ENCODE data around the gene CD99. TPM values are rescaled to one million over a fixed set of nuclear protein-coding genes. Genes with fewer than 3 reads are reported as not detected.

The CD99 gene
- total RNA-seq, 2 experiments from 2014 or later: 169 to 216 TPM

DNA sequence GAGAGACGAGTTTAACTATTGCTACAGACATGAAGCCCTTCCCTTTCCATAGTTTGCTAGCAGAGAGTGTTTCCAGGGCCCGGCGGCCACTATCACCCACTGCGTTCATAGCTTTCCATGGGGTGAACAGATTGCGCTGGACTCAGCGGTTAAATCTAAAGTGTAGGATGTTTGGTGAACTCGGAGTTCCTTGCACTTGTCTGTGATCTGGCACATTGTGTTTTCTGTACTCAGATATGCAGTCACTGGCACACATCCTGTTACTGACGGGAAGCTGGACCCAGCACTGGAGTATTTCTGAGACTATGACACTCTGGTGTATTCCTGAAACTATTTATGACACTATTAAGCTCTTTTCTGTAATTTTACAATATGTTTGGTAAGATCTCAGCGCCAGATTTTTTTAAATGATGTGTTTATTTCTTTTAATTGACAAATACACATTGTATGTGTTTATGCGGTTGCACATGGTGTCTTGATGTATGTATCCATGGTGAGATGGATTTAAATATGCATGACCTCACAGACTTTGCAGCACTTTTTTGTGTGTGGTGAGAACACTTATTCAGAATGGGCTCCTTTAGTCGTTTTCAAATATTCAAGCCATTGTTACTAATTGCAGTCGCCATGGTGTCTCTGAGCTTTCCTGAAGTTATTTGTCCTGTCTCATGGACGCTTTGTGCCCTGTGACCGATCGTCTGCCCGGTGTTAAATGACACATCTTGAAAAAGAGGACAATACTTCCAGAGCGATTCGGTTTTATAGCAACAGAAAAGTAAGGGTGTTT, 14.1 kb downstream of the CD99 start:
- H3K36me3 Mint-ChIP-seq (ENCODE audit: low read depth): peaks cover 53% of the 10 kb centered on the region
- ChIA-PET CTCF (no interaction called here), POLR2A (no interaction called here)
- peak overlapping the region; percentile 69 for H3K27ac Mint-ChIP-seq
- H3K9me3 Mint-ChIP-seq (ENCODE audit: low read depth): peaks cover 4% of the 10 kb centered on the region
- H3K4me3 Mint-ChIP-seq: peak overlapping the region; percentile 40
- intact Hi-C loops (cut with DNase I, micrococcal nuclease): loop anchor here in 1 of 2 experiments (5.0 kb wide), 1 partner anchor 262 kb away; no protein-coding TSS in a partner anchor
- ATAC-seq: no peak
- no peaks in the 10 kb centered on the region for H3K27me3 Mint-ChIP-seq
- H3K4me1 Mint-ChIP-seq: peaks cover 96% of the 10 kb centered on the region
- no peak for DNase-seq

DNA sequence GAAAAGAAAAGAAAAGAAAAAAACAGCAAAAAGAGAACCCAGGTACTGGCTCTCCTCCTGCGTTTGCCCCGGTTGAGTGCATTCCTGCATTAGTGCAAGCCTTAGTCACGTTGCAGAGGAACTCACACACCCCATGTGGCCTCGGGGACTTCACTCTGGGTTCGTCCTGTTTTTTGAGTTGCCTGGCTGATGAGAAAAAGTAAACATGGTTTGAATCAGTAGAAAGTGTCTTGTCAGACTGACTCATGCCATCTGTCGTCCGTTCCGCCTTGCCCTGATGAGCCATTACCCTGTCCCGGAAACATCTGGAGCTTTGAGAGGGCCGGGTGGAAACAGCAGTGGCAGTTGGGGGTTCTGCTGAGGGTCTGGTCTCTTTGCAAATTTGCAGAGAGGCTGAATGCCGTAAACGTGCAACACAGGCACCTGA, 16.3 kb downstream of the CD99 start:
- intact Hi-C loops (cut with DNase I, micrococcal nuclease): loop anchor here (2.0 to 5.0 kb wide), 2 partner anchors 77 to 260 kb away; no protein-coding TSS in a partner anchor
- peak overlapping the region; percentile 22 for H3K4me3 Mint-ChIP-seq
- CTCF ChIA-PET: no interaction called here

DNA sequence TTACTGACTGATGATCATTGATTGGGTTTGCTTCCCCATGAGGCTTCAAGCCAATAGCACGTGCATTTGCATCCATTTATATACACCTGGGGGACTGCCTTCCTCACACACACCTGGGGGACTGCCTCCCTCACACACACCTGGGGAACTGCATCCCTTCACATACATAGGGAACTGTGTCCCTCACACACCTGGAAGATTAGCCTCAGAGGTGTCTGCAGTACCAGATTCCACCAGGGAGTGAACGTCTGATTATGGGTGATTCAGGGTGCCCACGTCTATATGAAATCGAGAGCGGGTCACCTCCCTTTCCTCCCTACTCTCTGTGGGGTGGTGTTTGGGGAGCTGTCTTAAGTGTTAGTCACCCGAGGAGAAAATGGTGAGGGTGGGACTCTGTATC, 16.9 kb downstream of the CD99 start:
- Mint-ChIP-seq H3K27me3 (no peaks in the 10 kb centered on the region), H3K9me3 (ENCODE audit: low read depth) (no peaks in the 10 kb centered on the region), H3K36me3 (ENCODE audit: low read depth) (peaks cover 39% of the 10 kb centered on the region), H3K4me3 (no peak overlapping the region), H3K27ac (peak overlapping the region; percentile 97), H3K4me1 (peaks cover 84% of the 10 kb centered on the region)
- CTCF ChIA-PET: no interaction called here
- POLR2A ChIA-PET: no interaction called here
- intact Hi-C loops (cut with DNase I, micrococcal nuclease): loop anchor here in 1 of 2 experiments (5.0 kb wide), 1 partner anchor 259 kb away; no protein-coding TSS in a partner anchor
- ATAC-seq (peak; percentile 12), DNase-seq (peak; percentile 52)

More for the DNA sequence above, 16.3 kb downstream of the CD99 start:
- Mint-ChIP-seq H3K9me3 (ENCODE audit: low read depth) (no peaks in the 10 kb centered on the region), H3K27ac (peak overlapping the region; percentile 97), H3K4me1 (peaks cover 90% of the 10 kb centered on the region), H3K36me3 (ENCODE audit: low read depth) (peaks cover 43% of the 10 kb centered on the region), H3K27me3 (no peaks in the 10 kb centered on the region)
- POLR2A ChIA-PET: no interaction called here
- ATAC-seq (peak; percentile 61), DNase-seq (peak; percentile 86)

DNA sequence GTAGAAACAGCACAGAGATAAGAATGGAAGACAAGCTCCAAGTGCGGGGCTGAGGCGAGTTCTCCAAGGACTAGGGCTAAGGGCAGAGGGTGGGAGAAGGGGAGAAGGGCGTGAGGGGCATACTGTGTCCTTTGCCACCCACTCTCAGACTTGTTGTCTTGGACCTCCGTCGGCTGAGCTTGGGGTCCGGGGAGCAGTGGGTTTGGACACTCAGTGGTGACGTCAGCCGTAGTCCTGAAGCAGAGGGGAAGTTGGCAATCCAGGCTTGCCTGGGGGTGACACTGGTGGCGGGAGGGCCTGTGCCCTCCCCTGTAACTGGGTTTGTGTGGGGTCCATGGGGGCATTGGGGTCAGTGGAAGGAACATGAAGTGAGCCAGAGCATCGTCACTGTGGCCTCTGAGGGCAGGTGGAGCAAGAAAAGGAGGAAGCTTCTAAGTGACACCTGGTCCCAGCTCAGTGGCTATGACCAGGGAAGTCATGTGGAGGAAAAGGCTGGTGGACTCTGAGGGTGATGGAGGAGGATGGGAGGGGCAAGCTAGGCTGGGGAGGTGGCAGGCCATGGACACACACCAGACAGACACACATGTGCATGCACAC, 17.6 kb downstream of the CD99 start:
- Mint-ChIP-seq H3K4me3 (no peak overlapping the region), H3K36me3 (ENCODE audit: low read depth) (peaks cover 35% of the 10 kb centered on the region), H3K27me3 (no peaks in the 10 kb centered on the region), H3K4me1 (peaks cover 77% of the 10 kb centered on the region), H3K9me3 (ENCODE audit: low read depth) (no peaks in the 10 kb centered on the region), H3K27ac (peak overlapping the region; percentile 97)
- no peak for DNase-seq
- ChIA-PET POLR2A (no interaction called here), CTCF (no interaction called here)
- intact Hi-C loops (cut with DNase I, micrococcal nuclease): loop anchor here in 1 of 2 experiments (5.0 kb wide), 1 partner anchor 259 kb away; no protein-coding TSS in a partner anchor
- ATAC-seq: no peak

DNA sequence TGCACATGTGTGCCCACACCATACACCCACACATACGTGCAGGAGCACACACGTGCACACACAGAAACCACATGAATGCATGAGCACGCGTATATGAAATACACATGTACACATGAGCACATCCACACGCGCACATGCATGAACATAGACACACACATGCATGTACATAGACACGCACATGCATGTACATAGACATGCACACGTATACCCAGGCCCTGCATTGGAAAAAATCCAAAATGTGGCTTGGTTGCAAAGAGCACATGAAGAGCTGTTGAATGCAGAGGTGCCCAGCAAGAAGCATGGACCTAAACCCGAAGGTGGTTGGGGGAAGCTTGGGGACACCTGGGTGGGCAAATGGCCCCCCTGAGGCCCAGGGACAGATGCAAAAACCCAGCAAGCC, 18.5 kb downstream of the CD99 start:
- DNase-seq: no peak
- intact Hi-C loops (cut with DNase I, micrococcal nuclease): loop anchor here in 1 of 2 experiments (5.0 kb wide), 1 partner anchor 258 kb away; no protein-coding TSS in a partner anchor
- no peaks in the 10 kb centered on the region for H3K9me3 Mint-ChIP-seq (ENCODE audit: low read depth)
- POLR2A ChIA-PET: no interaction called here
- H3K36me3 Mint-ChIP-seq (ENCODE audit: low read depth): peaks cover 42% of the 10 kb centered on the region
- CTCF ChIA-PET: no interaction called here
- ATAC-seq: no peak
- peaks cover 72% of the 10 kb centered on the region for H3K4me1 Mint-ChIP-seq
- H3K27ac Mint-ChIP-seq: peak overlapping the region; percentile 97
- H3K4me3 Mint-ChIP-seq: peak overlapping the region; percentile 47
- no peaks in the 10 kb centered on the region for H3K27me3 Mint-ChIP-seq

DNA sequence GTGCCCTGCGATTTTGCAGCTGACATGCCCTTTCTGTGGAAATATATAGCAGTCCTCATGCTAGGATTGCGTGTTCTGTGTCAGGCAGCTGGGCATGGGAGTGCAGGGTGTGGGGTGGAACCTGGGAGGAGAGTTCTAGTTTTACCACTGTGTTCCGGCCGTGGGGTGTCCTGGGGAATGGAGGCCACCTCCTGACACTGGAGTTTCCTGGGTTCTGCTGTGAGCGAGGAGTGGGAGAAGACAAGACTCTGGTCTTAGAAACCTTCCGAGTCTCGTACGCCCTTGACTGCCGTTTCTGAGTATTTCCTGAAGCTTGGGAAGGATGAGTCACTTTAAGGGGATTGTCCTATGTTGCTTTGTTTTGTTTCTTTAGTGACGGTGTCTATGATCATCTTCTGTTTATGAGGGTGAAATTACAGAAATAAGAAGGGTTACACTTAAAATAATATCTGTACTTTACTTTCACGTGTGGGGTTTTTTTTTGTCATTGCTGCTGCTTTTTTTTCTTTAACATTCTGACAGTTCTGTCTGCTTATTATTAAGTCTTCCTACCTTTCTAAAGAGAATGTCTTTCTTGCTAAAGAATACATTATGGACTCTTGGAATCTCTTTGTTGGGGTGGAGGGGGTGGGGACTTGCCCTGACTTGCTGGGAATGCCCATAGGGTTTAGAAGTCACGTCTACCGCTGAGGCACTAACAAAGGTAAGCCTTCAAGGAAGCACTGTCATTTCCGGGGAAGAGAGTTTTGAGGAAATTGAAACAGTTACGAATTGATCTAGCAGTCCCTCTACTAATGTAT, 19.1 kb downstream of the CD99 start:
- POLR2A ChIA-PET: no interaction called here
- no peaks in the 10 kb centered on the region for H3K9me3 Mint-ChIP-seq (ENCODE audit: low read depth)
- CTCF ChIA-PET: no interaction called here
- no peaks in the 10 kb centered on the region for H3K27me3 Mint-ChIP-seq
- peak overlapping the region; percentile 97 for H3K27ac Mint-ChIP-seq
- peaks cover 72% of the 10 kb centered on the region for H3K4me1 Mint-ChIP-seq
- DNase-seq: peak; percentile 73
- peaks cover 42% of the 10 kb centered on the region for H3K36me3 Mint-ChIP-seq (ENCODE audit: low read depth)
- peak; percentile 61 for ATAC-seq
- intact Hi-C loops (cut with DNase I, micrococcal nuclease): loop anchor here (1.0 to 5.0 kb wide), 7 partner anchors 13 to 1175 kb away; partner anchors contain the start of gene CD99 (in 1 of the 2)
- H3K4me3 Mint-ChIP-seq: peak overlapping the region; percentile 47

DNA sequence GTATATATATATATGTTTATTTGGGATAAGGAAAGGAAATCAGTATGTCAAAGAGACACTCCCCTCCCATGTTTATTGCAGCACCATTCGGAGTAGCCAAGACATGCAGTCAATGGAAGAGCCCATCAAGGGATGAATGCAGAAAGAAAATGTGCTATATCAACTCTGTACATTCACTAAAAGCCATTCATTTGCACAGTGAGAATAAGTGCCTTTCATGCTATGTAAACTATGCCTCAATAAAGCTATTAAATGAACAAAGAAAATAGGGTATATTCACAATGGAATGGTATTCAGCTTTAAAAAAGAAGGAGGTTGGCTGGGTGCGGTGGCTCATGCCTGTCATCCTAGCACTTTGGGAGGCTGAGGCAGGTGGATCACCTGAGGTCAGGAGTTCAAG, 20.3 kb downstream of the CD99 start:
- CTCF ChIA-PET: no interaction called here
- intact Hi-C loops (cut with DNase I, micrococcal nuclease): loop anchor here (5.0 kb wide), 2 partner anchors 79 to 256 kb away; no protein-coding TSS in a partner anchor
- peak overlapping the region; percentile 66 for H3K27ac Mint-ChIP-seq
- peaks cover 73% of the 10 kb centered on the region for H3K4me1 Mint-ChIP-seq
- no peaks in the 10 kb centered on the region for H3K9me3 Mint-ChIP-seq (ENCODE audit: low read depth)
- POLR2A ChIA-PET: no interaction called here
- H3K36me3 Mint-ChIP-seq (ENCODE audit: low read depth): peaks cover 46% of the 10 kb centered on the region
- no peak for ATAC-seq
- no peak for DNase-seq
- H3K27me3 Mint-ChIP-seq: no peaks in the 10 kb centered on the region
- no peak overlapping the region for H3K4me3 Mint-ChIP-seq

DNA sequence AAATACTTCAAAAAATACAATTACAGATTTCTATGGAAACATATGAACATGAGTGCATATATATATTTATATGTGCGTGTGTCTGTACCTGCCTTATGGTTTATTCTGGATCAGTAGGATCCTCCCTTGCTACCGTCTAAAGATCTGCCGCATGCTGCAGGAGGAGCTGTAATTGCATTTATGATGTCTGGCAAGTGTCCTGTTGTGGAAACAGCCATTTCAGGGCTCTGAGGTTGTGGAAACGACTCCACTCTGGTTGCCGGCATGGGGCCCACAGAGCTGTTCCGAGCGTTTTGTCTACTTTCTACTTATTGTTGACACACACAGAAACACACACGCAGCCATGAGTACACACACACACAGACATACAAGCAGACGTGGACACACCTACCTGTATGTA, 21.3 kb downstream of the CD99 start:
- peaks cover 74% of the 10 kb centered on the region for H3K4me1 Mint-ChIP-seq
- POLR2A ChIA-PET: no interaction called here
- CTCF ChIA-PET: no interaction called here
- no peaks in the 10 kb centered on the region for H3K9me3 Mint-ChIP-seq (ENCODE audit: low read depth)
- H3K27me3 Mint-ChIP-seq: no peaks in the 10 kb centered on the region
- DNase-seq (no peak), ATAC-seq (no peak)
- H3K27ac Mint-ChIP-seq: no peak overlapping the region
- peaks cover 55% of the 10 kb centered on the region for H3K36me3 Mint-ChIP-seq (ENCODE audit: low read depth)
- intact Hi-C loops (cut with DNase I, micrococcal nuclease): loop anchor here (5.0 kb wide), 2 partner anchors 80 to 255 kb away; no protein-coding TSS in a partner anchor
- H3K4me3 Mint-ChIP-seq: no peak overlapping the region

DNA sequence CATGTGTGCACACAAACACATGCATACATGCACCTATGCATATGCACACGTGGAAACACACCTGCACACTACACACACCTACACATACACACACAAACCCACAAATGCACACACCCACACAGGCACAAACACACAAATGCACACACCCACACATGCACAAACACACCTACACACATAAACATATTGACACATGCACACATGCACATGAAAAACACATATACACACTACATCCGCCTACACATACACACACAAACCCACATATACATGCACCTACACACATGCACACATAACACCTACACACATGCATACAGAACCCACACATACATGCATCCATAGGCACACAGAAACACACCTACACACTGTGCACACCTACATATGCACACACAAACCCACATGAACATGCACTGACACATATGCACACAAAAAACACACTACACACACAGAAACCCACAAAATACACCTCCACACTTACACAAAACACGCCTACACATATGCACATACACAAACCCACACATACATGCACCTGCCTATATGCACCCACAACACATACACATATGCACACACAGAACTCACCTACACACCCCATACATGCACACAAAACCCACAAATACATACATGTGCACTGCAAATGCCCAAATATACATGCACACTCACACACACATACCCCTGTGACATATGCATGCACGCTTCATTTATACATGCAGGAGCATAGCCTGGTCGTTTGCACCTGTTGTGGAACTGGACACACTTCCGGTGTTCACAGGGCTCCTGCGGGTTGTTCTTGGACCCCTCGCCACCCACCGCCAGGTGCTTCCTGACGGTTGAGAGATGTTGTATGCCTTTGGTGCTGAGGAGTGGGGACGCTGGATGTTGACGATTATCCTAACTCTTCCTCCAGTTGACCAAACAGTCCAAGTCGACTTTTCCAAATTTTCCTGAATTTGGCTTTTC, 22.1 kb downstream of the CD99 start:
- H3K4me3 Mint-ChIP-seq: no peak overlapping the region
- ATAC-seq: no peak
- ChIA-PET CTCF (no interaction called here), POLR2A (no interaction called here)
- no peaks in the 10 kb centered on the region for H3K9me3 Mint-ChIP-seq (ENCODE audit: low read depth)
- no peak for DNase-seq
- H3K27me3 Mint-ChIP-seq: no peaks in the 10 kb centered on the region
- peaks cover 74% of the 10 kb centered on the region for H3K4me1 Mint-ChIP-seq
- intact Hi-C loops (cut with DNase I, micrococcal nuclease): loop anchor here (5.0 kb wide), 2 partner anchors 81 to 254 kb away; no protein-coding TSS in a partner anchor
- H3K36me3 Mint-ChIP-seq (ENCODE audit: low read depth): peaks cover 61% of the 10 kb centered on the region
- peak overlapping the region; percentile 10 for H3K27ac Mint-ChIP-seq

DNA sequence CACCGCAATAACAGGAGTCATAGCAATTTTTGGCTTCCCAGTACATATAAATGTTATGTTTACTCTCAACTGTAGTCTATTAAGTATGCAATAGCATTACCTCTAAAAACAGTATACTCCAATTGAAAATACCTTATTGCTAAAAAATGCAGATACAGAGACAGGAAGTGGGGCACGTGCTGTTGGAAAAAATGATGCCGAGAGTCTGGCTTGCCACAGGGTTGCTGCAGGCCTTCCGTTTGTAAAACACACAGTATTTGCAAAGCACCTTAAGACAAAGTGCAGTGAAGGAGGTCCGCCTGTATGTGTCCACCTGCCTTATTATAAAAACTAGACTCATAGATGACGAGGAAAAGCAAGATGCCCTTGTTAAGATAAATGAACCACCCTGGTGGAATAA, 23.5 kb downstream of the CD99 start:
- ChIA-PET CTCF (no interaction called here), POLR2A (no interaction called here)
- intact Hi-C loops (cut with DNase I, micrococcal nuclease): loop anchor here (5.0 kb wide), 2 partner anchors 82 to 253 kb away; no protein-coding TSS in a partner anchor
- no peaks in the 10 kb centered on the region for H3K9me3 Mint-ChIP-seq (ENCODE audit: low read depth)
- H3K4me1 Mint-ChIP-seq: peaks cover 61% of the 10 kb centered on the region
- ATAC-seq (no peak), DNase-seq (peak; percentile 75)
- peaks cover 64% of the 10 kb centered on the region for H3K36me3 Mint-ChIP-seq (ENCODE audit: low read depth)
- H3K27ac Mint-ChIP-seq: peak overlapping the region; percentile 21
- no peak overlapping the region for H3K4me3 Mint-ChIP-seq
- H3K27me3 Mint-ChIP-seq: no peaks in the 10 kb centered on the region
